ENCODE results near the gene GJB5. TPM values are rescaled to one million over a fixed set of nuclear protein-coding genes. Genes with fewer than 3 reads are reported as not detected.

GJB5 gene
- polyA plus RNA-seq, 4 donors, result 0.23 to 0.52 (median 0.39) TPM

- no peak for DNase-seq (ENCODE audit: low read depth in 4 of 4, low spot score in 3 of 4)
Measured at GRCh38 chr1:34792868-34793727, 38.3 kb downstream of the GJB5 start, which contains the start of gene GJA4. TSS of gene GJA4 (plus strand) at chr1:34792999. CDS start at chr1:34794214, 1,215 bp downstream.

- no peak for DNase-seq (ENCODE audit: low read depth in 4 of 4, low spot score in 3 of 4)
Measured at GRCh38 chr1:34794001-34794789, 39.3 kb downstream of the GJB5 start.

- no peak for DNase-seq (ENCODE audit: low read depth in 4 of 4, low spot score in 3 of 4)
Measured at GRCh38 chr1:34794790-34795180, 39.9 kb downstream of the GJB5 start.

GRCh38 chr1:34795916-34796315 lies 41.1 kb downstream of the GJB5 start:
- DNase-seq (ENCODE audit: low read depth in 4 of 4, low spot score in 3 of 4), result no peak

- no peak for DNase-seq (ENCODE audit: low read depth in 4 of 4, low spot score in 3 of 4)
Measured at GRCh38 chr1:34796990-34797389, 42.1 kb downstream of the GJB5 start.

- DNase-seq (ENCODE audit: low read depth in 4 of 4, low spot score in 3 of 4), result no peak
Measured at GRCh38 chr1:34800214-34800613, 45.4 kb downstream of the GJB5 start.

- DNase-seq (ENCODE audit: low read depth in 4 of 4, low spot score in 3 of 4), result no peak
Measured at GRCh38 chr1:34803770-34804169, 48.9 kb downstream of the GJB5 start.

- DNase-seq (ENCODE audit: low read depth in 4 of 4, low spot score in 3 of 4), result no peak
Measured at GRCh38 chr1:34806396-34806795, 51.5 kb downstream of the GJB5 start.

Other genes with a start within 250 kb of the GJB5 start
- gene GJB4, start 4.7 kb downstream of the GJB5 start, polyA plus RNA-seq (ENCODE audit: insufficient read length in 4 of 4), result under 1 TPM in 3 of 4 donors, not detected in 1; 0.09 to 0.29 (median 0.29) TPM
- under 1 TPM in 3 of 4 donors, not detected in 1; 0.19 to 0.55 (median 0.26) TPM for gene GJB3, start 26.2 kb downstream of the GJB5 start, polyA plus RNA-seq (ENCODE audit: insufficient read length in 4 of 4)
- gene GJA4, start 38.0 kb downstream of the GJB5 start, polyA plus RNA-seq (ENCODE audit: insufficient read length in 4 of 4), result 10 to 100 TPM; 15.9 to 19.7 (median 17.7) TPM
- 10 to 100 TPM; 24.2 to 30.9 (median 29.6) TPM for gene SMIM12, start 104.7 kb downstream of the GJB5 start, polyA plus RNA-seq (ENCODE audit: insufficient read length in 4 of 4)
- 1 to 10 TPM in 3 of 4 donors, under 1 TPM in 1; 0.29 to 3.2 (median 1.8) TPM for gene DLGAP3, start 174.6 kb downstream of the GJB5 start, polyA plus RNA-seq (ENCODE audit: insufficient read length in 4 of 4)
- 10 to 100 TPM; 30.1 to 41.9 (median 35.2) TPM for gene TMEM35B, start 230.3 kb downstream of the GJB5 start, polyA plus RNA-seq (ENCODE audit: insufficient read length in 4 of 4)